Neutrophil (primary cell): Measurements from ENCODE around the gene TXNL4A.

ENCODE experiments used
- H3K27ac ChIP-seq: fragments of 200-600 bp; sonication (generic); 2 replicates; pipeline ENCODE4 v1.5.1; 2016; ENCODE audit warnings: mild to moderate bottlenecking, moderate library complexity
- H3K27me3 ChIP-seq: fragments of 200-600 bp; sonication (generic); 2 replicates; pipeline ENCODE4 v1.6.0; 2016; ENCODE audit warnings: mild to moderate bottlenecking
- H3K36me3 ChIP-seq: fragments of 200-600 bp; sonication (generic); 2 replicates; pipeline ENCODE4 v1.5.1; 2017
- H3K4me1 ChIP-seq, 2 experiments: fragments of 200-600 bp in 1 of 2; sonication (generic) in 1 of 2; 1 replicate in 1 of 2; 2 replicates in 1 of 2; pipeline versions ENCODE4 v1.5.1 to v1.6.1; 2013 to 2016; ENCODE audit warnings: low read depth in 1 of 2, low read length in 1 of 2, mild to moderate bottlenecking in 1 of 2, moderate library complexity in 1 of 2; ENCODE audit not compliant: control insufficient read depth in 1 of 2, insufficient read depth in 1 of 2
- H3K4me3 ChIP-seq, 2 experiments: fragments of 200-600 bp in 1 of 2; sonication (generic) in 1 of 2; 1 replicate in 1 of 2; 2 replicates in 1 of 2; pipeline ENCODE4 v1.5.1; 2013 to 2016; ENCODE audit warnings: low read depth in 1 of 2, low read length in 1 of 2, mild to moderate bottlenecking in 1 of 2, moderate library complexity in 1 of 2
- H3K9me3 ChIP-seq: fragments of 200-600 bp; sonication (generic); 2 replicates; pipeline ENCODE4 v1.5.1; 2016
- TF ChIP-seq, protein P1 (sequence below): fragments of 200-600 bp; sonication (generic); IDR thresholded peaks from 2 replicates; pipeline ENCODE4 v1.5.1; 2016; ENCODE audit warnings: antibody characterized with exemption

Gene TXNL4A

GRCh38 chr18:79949697-79950487 is 38.5 kb downstream of the TXNL4A start:
- Histone ChIP-seq H3K36me3 (peaks cover 16% of the 10 kb centered on the region), H3K27ac (peak overlapping the region; percentile 87), H3K9me3 (no peaks in the 10 kb centered on the region), H3K4me1 (peaks cover 14 to 26% of the 10 kb centered on the region in 2 experiments), H3K4me3 (peak overlapping the region; percentile 62 to 99), H3K27me3 (peaks cover 15% of the 10 kb centered on the region)
- TF ChIP-seq, protein P1, sequence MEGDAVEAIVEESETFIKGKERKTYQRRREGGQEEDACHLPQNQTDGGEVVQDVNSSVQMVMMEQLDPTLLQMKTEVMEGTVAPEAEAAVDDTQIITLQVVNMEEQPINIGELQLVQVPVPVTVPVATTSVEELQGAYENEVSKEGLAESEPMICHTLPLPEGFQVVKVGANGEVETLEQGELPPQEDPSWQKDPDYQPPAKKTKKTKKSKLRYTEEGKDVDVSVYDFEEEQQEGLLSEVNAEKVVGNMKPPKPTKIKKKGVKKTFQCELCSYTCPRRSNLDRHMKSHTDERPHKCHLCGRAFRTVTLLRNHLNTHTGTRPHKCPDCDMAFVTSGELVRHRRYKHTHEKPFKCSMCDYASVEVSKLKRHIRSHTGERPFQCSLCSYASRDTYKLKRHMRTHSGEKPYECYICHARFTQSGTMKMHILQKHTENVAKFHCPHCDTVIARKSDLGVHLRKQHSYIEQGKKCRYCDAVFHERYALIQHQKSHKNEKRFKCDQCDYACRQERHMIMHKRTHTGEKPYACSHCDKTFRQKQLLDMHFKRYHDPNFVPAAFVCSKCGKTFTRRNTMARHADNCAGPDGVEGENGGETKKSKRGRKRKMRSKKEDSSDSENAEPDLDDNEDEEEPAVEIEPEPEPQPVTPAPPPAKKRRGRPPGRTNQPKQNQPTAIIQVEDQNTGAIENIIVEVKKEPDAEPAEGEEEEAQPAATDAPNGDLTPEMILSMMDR, result no peak

GRCh38 chr18:79948719-79949411 is 39.5 kb downstream of the TXNL4A start:
- TF ChIP-seq, protein P1, result no peak
- Histone ChIP-seq H3K4me3 (peak overlapping the region in 1 of 2 experiments; percentile 99), H3K27me3 (peaks cover 15% of the 10 kb centered on the region), H3K27ac (peak overlapping the region; percentile 87), H3K4me1 (peaks cover 14 to 26% of the 10 kb centered on the region in 2 experiments), H3K9me3 (no peaks in the 10 kb centered on the region), H3K36me3 (peaks cover 16% of the 10 kb centered on the region)

GRCh38 chr18:79947881-79948610 is 40.3 kb downstream of the TXNL4A start:
- Histone ChIP-seq H3K4me1 (peaks cover 14 to 26% of the 10 kb centered on the region in 2 experiments), H3K27ac (no peak overlapping the region), H3K36me3 (peaks cover 23% of the 10 kb centered on the region), H3K4me3 (no peak overlapping the region), H3K27me3 (peaks cover 14% of the 10 kb centered on the region), H3K9me3 (no peaks in the 10 kb centered on the region)
- TF ChIP-seq, protein P1, result no peak

GRCh38 chr18:79947054-79947755 is 41.2 kb downstream of the TXNL4A start:
- TF ChIP-seq, protein P1, result no peak
- H3K27me3 ChIP-seq, result peaks cover 5% of the 10 kb centered on the region
- H3K27ac ChIP-seq, result no peak overlapping the region
- H3K4me1 ChIP-seq, result peaks cover 14 to 23% of the 10 kb centered on the region in 2 experiments
- H3K9me3 ChIP-seq, result no peaks in the 10 kb centered on the region
- peaks cover 32% of the 10 kb centered on the region for H3K36me3 ChIP-seq
- no peak overlapping the region for H3K4me3 ChIP-seq
